HTR-8/SVneo (cell line): ENCODE results near the gene SEMA4D.

ENCODE experiments used
- DNase-seq: peaks from one replicate; pipeline ENCODE4 v3.0.0; 2011; ENCODE audit warnings: low spot score, mixed read lengths; ENCODE audit not compliant: insufficient read length
- FAIRE-seq: peaks from 2 replicates; lab custom pipeline; 2011; peaks lifted over from hg19 to GRCh38; lab: Jason Lieb, UNC

The SEMA4D gene

DNA sequence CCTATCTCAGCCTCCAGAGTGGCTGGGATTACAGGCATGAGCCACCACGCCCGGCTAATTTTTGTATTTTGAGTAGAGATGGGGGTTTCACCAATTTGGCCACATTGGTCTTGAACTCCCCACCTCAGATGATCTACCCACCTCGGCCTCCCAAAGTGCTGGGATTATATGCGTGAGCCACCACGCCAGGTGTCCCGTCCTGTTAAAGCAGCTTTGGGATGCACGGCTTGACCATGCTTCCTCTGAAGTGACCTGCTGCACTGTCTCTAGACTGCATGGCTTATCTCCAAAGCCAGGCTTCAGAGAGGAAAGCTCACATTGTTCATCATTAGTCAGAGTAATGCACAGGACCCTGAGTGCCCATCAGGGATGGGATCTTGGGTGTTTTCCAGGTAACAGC is 45.4 kb downstream of the SEMA4D start:
- no peak for FAIRE-seq
- DNase-seq: no peak

DNA sequence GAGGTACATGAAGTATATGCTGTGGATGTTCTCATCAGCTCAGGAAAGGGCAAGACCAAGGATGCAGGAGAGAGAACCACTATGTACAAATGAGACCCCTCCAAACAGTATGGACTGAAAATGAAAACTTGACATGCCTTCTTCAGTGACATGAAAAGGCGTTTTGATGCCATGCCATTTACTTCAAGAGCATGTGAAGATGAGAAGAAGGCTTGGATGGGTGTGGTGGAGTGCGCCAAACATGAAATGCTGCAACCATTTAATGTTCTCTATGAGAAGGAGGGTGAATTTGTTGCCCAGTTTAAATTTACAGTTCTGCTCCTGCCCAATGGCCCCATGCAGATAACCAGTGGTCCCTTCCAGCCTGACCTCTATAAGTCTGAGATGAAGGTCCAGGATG is 47.7 kb downstream of the SEMA4D start:
- FAIRE-seq (no peak), DNase-seq (no peak)

DNA sequence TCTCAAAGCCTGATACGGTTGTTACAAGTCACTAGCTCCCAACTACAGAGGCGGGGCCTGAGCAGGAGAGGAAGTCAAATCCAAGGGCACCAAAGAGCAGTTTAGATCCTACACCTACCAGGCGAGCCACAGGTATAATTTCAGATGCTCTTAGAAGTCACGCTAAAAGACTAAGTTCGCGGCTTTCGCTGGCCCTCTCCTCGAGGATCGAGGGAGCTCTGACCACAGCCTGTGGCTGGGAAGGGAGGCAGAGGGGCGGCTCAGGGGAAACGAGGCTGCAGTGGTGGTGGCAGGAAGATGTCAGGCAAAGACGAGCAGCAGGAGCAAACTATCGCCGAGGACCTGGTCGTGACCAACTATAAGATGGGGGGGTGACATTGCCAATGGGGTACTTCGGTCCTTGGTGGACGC is 48.6 kb downstream of the SEMA4D start:
- DNase-seq: no peak
- FAIRE-seq: no peak

DNA sequence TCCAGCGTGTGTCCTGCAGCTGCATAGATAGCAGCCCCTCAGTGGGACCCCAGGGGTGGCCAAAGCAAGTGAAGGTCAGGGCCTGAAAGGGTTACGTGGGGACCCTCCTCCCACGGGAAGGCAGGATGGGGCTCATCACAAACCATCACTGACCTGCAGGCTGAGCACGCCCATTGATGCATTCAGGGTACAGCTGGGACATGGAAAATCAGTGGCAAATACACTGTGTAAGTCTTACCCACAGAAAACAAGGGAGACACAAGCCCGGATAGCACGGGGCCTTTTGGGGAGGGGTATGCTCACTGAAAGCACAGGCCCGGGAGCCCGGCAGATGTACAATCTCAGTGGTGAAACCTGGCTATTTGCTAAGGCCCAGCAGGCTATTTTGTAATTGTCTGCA is 49.1 kb downstream of the SEMA4D start:
- FAIRE-seq: no peak
- DNase-seq: no peak

DNA sequence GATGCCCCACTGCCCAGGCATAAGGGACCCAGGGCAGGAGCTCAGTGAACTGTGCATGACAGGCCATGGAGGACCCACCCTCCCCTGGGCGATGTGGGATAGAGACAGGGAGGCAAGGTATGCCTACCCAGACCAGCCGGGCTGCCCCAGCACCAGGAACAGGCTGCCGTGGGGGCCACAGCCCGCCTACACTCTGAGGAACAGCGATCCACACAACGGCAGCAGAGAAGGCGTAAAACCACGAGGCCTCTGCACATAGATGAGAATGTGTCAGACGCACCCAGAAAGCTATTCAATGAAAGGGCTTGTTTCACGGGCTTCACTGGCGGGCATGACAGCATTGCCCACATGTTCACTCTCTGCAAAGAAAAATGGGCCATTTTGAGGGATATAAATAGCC is 49.5 kb downstream of the SEMA4D start:
- DNase-seq (no peak), FAIRE-seq (no peak)

DNA sequence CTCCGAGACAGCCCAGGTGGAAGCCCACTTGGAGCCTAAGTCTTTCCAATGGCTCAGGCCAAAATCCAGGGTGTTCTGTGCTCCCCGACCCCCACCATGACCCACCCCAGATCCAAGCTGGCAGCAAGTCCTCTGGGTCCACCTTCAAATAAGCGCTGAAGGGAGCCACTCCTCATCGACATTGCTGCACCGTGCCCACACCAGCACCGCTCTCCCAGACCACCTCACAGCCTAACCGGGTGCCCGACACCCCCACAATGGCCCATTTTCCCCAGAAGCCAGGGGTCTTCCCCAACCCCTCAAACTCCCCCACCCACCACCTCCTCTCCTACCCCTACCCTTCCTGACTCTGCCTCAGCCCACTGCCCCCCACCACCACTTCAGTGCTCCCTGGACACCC is 50.5 kb downstream of the SEMA4D start:
- DNase-seq: no peak
- FAIRE-seq: no peak

DNA sequence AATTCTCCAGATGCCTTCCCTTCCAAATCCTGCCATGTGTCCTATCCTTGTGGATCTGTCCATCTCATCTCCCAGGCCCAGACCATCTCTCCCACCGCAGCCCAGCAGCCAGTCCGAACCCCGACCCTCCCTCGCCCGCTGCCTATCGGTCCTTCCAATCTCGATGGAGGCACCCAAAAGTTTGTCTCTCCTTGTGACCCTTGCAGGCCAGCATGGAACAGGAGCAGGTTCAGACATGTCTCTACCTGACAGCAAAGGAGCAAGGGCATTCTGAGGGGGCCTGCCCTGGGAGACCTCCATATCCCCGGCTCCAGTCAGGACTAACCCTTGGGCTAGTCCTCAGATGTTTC is 51.0 kb downstream of the SEMA4D start:
- FAIRE-seq: no peak
- DNase-seq: no peak

DNA sequence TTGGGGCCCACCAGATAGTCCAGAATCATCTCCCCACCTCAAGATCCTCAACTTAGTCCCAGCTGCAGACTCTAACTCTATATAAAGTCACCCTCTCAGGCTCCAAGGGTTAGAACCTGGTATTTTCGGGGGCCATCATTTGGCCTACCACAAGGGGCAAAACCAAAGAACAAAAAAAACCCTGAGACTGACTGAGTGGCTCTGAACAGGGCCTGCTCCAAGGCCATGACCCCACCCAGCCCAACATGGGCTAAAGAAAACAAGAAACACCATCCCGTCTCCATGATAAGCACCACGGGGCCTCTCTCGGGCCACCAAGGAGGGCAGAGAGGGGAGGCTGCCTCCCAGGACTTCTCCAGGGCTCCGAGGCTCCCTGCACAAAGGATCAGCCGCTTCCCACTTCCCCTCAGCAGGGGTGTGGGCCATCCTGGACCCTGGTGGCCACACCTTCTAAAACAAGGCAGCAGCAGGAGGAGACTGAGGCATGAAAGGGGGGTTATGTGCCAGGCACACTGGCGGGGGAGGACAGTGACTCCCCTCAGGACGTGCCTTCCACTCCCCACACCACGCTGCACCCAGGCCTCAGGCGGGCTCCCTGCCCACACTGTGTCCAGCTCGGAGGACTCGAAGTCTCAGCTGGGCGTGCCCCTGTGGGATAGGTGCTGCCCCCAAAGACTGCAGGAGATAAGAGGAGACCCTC is 51.5 kb downstream of the SEMA4D start:
- FAIRE-seq (no peak), DNase-seq (no peak)

DNA sequence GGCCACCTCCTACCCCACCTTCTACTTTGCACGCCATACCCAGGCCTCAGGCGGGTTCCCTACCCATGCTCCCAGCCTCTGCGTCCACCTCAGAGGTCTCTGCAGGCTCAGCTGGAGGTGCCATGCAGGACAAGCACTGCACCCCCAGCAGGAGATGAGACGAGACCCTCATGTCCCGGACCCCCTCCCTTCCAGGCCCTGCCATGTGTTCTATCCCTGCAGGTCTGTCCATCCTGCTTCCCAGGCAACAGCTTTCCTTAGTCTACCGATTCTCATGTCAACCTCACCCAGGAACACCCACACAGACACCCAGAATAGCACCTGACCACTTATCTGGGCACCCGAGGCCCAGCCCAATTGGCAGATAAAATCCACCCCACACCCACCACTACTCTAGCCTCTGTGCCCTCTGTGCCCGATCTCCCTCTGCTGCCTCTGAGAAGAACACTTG is 52.1 kb downstream of the SEMA4D start:
- DNase-seq: no peak
- FAIRE-seq: no peak

DNA sequence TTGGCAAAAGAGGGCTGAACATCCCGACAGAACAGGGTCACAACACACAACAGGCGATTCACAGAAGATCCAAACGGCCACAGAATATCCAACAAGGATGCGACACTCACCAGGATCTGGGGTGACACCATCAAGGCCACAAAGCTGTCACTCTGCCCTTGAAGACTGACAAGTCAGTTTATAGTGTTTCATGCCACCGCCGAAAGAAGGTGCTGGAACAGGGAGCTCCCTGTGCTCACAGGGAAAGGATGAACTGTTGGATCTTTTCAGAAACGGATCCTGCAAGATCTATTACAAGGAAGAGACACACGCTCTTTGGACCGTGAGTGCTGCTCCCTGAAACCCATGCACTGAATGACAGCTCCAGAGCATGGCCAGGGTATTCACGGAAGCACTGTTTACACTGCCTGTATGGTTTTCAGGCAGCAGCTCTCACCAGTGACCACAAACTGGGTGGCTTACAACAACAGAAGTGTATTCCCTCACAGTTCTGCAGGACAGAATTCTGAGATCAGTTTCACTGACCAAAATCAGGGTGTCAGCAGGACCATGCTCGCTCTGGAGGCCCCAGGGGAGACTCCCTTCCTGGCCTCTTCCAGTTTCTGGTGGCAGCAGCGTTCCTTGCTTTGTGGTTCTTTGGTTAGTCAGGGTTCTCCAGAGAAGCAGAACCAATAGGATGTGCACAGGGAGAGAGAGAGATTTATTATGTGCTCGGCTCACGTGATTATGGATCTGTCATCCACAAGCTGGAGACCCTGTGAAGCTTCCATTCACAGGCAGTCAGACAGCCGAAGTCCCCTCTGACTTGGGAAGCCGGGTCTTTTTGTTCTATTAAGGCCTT is 52.8 kb downstream of the SEMA4D start:
- no peak for DNase-seq
- no peak for FAIRE-seq

DNA sequence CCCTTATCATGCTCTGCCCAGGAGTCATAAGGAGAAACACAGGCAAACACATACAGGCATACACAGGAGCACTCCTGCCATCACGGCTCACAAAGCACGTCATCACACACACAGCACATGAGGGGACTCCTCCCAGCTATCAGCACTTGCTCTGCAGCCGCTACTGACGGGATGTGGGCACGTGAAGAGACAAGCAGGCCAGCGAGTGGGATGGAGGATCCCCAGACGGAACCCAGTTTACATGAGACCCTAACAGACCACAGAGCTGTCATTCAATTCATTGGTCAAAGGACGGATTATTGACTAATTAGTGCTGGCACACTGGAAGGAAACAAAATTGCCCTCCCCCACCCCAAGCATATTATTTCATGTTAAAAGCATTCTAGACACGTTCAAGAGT is 53.6 kb downstream of the SEMA4D start:
- DNase-seq: no peak
- no peak for FAIRE-seq

DNA sequence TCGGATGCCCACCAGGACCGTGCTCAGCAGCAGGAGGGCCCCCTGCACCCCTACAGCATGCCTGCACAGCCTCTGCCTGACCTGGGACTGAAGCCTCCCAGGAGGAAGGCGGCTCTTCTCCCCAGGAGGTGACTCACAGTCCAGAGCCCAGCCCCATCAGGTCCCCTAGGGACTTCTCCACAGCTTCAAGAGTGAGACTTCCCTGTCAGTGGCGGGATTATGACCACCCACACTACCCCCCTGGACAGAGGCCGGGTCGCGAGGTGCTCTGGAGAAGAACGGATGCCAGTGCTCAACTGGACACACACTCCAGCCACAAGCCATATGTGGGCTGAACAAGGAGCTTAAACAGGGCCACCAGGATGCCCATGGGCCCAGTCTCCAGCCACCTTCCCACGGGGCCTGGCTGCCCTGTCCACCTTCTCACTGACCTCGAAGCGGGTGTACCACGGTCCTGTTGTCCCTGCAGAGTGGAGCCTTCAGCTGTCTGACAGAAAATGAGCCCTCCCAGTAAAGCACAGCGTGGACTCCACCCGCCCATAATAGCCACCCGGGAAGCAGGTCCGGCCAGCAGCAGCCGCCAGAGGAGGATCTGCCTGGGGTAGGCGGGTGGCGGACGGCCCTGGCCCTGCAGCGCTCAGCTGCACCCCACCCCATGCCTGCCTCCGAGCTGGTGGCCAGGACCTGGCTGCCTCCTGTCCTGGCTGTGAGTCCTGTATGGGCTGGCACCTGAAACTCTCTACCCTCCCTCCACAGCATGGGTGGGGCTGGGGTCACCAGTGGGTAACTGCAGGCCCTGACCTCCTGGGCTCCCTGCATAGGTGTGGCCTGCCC is 54.7 kb downstream of the SEMA4D start:
- DNase-seq (no peak), FAIRE-seq (no peak)

DNA sequence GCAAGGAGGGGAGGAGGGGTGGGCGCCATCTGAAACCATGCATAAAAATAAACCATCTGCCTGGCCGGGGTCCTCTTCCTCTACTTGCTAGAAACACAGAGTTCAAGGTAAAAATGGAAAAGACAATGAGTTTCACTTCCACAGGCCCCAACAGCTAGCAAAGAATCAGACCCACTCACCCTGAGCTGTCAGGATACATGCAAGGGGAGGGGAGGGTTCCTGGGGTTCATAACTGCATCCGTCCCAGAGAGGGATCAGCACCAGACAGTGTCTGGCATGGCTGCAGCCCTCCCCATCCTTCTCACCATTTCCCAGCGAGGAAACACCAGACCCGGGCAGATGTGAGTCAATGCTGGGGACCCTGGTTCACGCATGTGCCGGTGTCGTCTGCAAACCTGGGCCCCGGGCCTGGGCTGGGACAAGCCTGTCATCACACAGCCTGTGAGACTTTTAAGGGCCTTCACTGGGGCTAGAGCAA is 55.4 kb downstream of the SEMA4D start:
- DNase-seq: no peak
- FAIRE-seq: no peak

DNA sequence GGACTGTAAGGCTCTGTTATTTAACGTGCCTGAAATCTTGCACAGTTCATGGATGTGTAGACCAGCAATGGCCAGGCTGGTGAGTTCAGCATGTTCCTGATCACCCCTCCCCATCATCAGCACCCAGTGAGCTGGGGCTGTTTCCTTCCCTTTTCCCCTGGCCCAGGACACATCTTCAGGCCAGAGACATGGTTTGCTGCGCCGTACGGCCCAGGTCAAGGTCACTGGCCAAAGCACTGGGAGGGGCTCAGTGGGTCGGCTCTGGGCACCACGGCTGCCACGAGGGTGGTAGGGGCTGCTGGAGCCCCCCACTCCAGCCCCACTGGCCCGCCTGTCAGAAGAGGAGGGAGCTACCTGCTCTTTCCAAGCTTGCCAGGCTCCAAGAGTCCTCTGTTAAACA is 55.9 kb downstream of the SEMA4D start:
- FAIRE-seq (no peak), DNase-seq (no peak)

DNA sequence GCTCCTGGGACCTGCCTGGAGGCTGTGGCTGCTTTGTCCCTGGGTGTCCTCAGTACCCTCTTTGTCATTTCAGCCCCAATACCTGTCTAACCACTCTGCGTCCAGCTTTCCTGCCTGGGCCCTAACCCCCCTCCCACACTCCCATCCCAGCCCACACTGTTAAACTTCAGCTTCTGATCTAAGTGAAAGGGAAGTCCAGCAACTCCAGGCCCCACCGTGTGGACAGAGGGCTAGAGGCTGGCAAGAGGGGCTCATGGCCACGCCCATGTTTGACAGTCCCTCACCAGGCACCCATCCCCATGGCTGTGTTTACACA is 56.3 kb downstream of the SEMA4D start:
- no peak for FAIRE-seq

DNA sequence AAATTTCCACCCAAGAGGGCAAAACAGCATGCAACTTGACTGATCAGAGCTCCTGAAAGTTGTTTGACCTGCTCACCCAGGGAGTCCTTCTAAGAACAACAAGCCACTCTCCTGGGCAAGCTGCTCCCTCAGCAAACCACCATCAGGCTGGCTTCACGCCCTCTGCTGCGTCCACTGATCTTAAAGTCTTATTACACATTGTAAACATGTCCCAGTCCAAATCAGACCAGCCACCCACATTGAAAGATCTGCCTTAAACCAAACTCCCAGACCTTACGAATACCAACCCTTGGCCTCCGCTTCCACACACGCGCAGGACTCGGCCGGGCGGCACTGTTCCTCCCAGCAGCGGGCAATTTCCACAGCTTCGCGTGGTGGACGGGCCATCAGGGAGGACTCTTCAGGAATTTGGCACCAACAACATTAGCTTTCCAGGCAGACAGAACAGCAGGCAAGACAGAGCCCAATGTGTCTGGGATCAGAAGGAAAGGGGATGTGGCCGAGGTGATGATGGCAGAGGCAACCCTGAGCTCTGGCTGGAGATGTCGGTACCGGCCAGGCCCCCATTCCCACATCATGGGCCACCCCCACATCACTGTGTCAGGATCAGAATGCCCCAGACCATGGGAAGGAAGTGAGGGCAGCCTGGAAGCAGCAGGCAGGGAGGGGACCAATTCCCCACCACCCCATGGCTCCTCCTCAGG is 56.8 kb downstream of the SEMA4D start:
- FAIRE-seq (no peak), DNase-seq (no peak)

More for the DNA sequence above, 56.3 kb downstream of the SEMA4D start:
- DNase-seq: no peak

DNA sequence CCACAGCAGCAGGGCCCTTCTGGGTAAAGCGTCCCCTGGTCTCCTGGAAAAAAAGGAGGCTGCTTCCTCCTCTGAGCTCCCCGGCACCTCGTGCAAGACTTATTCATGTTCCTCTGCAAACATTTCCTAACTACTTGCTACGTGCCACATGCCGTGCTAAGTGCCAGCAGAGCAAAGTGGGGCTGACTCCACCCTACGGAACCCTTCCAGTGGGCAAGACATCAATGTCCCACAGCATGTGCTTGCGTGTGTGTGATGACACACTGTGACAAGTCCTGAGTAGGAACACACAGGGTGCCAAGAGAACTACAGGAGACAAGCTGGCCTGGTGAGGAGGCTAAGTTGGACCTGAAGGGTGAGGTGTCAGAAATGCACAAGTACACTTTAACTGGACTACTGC is 57.4 kb downstream of the SEMA4D start:
- FAIRE-seq (no peak), DNase-seq (no peak)

DNA sequence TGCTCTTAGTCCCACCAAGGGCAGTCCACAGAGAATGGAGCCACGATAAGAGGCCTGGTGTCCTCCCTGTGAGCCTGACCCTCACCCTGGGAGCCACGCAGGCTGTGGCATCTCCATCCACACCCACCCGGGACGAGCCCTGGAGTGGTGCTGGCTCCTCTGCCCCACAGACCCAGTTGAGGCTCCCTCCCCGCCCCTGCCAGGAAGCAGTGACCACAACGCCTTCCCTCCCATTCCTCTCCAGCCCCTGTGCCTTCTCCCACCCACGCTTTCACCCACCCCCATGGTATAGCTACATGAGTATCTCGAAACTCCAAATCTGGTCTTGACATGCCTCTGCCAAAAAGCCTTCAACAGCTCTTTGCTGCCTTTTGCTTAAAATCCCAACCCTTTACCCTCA is 57.9 kb downstream of the SEMA4D start:
- FAIRE-seq: no peak
- DNase-seq: no peak

DNA sequence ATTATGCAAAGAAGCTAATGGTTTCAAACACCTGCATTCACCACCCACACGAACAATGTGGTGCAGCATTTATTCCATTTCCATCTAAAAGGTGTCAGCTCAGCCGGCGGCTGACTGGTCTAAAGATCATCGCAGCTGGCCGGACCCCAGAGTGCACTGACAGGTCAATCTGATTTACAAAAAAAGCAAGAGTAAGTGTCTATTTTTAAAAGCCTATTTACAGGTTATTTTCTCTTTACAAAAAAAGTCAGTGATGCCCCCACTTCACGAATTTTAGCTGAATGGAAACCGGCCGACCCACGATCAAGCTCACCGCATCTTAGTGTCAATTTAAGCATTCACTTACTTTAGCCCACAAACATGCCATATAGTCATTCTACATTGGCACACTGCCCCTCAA is 58.3 kb downstream of the SEMA4D start:
- FAIRE-seq (no peak), DNase-seq (no peak)

DNA sequence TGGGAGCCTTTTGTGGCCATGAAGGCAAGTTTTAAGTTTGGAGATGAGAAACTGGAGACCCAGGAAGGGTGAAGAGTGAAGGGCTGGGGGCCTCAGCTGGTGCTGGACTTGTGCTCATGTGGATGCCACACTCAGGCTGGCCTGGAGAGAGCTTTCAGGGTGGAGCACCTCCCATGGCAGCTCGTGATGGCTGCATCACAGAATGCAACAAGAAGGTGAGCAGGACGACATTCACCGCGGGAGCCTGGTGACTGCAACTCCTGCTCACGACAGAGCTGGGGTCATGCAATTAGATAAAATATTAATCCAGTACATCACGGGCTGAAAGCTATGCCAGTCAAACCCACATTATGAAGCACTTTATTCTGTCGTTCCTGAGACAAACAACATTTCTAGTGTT is 59.7 kb downstream of the SEMA4D start:
- no peak for DNase-seq
- no peak for FAIRE-seq
